GM19035 (cell line): ENCODE results near the gene GIMAP7.
A peak's percentile ranks its signal among the peaks of the same experiment; 100 is the strongest.
"Not testable (repeated sequence)": the region's sequence is repeated elsewhere in the genome, so short reads cannot be mapped to it uniquely, and the experiment has no call there.

Experiments
- ATAC-seq: cut with Tn5 transposase; IDR thresholded peaks from one replicate; pipeline ENCODE4 v1.9.1; 2021; ENCODE audit not compliant: unreplicated experiment

GIMAP7 gene

GRCh38 chr7:150511048-150511447 is 3.6 kb upstream of the GIMAP7 start:
- no peak for ATAC-seq

- ATAC-seq = no peak
These were observed 914 bp upstream of the GIMAP7 start for GRCh38 chr7:150513758-150514157.

GRCh38 chr7:150515248-150516147 is 826 bp downstream of the GIMAP7 start:
- ATAC-seq = peak; percentile 27

GRCh38 chr7:150516956-150517745 is 2.5 kb downstream of the GIMAP7 start:
- no peak for ATAC-seq

GRCh38 chr7:150519310-150519709 is 4.6 kb downstream of the GIMAP7 start:
- no peak for ATAC-seq

- ATAC-seq = no peak
These were observed 5.5 kb downstream of the GIMAP7 start for GRCh38 chr7:150520145-150520544.

GRCh38 chr7:150522931-150523330 is 8.3 kb downstream of the GIMAP7 start:
- not testable (repeated sequence) for ATAC-seq

- ATAC-seq = no peak
These were observed 9.3 kb downstream of the GIMAP7 start for GRCh38 chr7:150524018-150524417.

GRCh38 chr7:150531704-150532103 is 17.0 kb downstream of the GIMAP7 start:
- ATAC-seq = no peak

- no peak for ATAC-seq
These were observed 23.6 kb downstream of the GIMAP7 start for GRCh38 chr7:150538259-150538658.

- no peak for ATAC-seq
These were observed 38.5 kb downstream of the GIMAP7 start for GRCh38 chr7:150553163-150553562.

- no peak for ATAC-seq
These were observed 42.0 kb downstream of the GIMAP7 start for GRCh38 chr7:150556521-150557138.

- ATAC-seq = no peak
These were observed 45.8 kb downstream of the GIMAP7 start for GRCh38 chr7:150560486-150560885.

- ATAC-seq = no peak
These were observed 48.2 kb downstream of the GIMAP7 start for GRCh38 chr7:150562919-150563318.

GRCh38 chr7:150564006-150564405 is 49.3 kb downstream of the GIMAP7 start:
- ATAC-seq = no peak

GRCh38 chr7:150564566-150564965 is 49.9 kb downstream of the GIMAP7 start:
- no peak for ATAC-seq

- ATAC-seq = no peak
These were observed 50.6 kb downstream of the GIMAP7 start for GRCh38 chr7:150565239-150565638.

GRCh38 chr7:150566123-150566522 is 51.5 kb downstream of the GIMAP7 start:
- ATAC-seq = no peak

GRCh38 chr7:150566572-150566971 is 51.9 kb downstream of the GIMAP7 start:
- no peak for ATAC-seq

- ATAC-seq = no peak
These were observed 52.5 kb downstream of the GIMAP7 start, which contains the start of gene GIMAP4 for GRCh38 chr7:150567169-150567568. TSS of gene GIMAP4 (plus strand) at chr7:150567390. CDS start at chr7:150569902, 2,512 bp downstream.

- no peak for ATAC-seq
These were observed 53.2 kb downstream of the GIMAP7 start for GRCh38 chr7:150567871-150568301.
